ENCODE results near the gene RNF225.

DNA sequence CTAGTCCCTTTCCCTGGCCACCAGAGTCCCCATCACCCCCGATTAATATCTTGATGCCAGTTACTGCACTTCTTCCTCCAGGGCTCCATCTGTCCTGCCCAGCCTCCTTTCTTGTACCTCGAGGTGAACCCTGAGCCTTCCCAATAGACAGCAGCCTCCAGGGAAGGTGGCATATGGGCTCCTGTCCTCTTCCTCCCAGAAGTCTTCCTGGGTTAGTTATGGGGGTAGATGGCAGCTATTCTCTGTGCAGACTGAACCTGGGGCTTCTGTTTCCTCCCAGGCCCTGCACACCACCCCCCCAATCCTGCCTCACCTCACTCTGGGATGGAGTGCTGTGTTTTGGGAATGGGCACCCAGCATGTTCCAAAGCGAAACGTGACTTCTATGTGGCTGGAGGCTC is 2.6 kb downstream of the RNF225 start:
- TF ChIP-seq, protein P1, sequence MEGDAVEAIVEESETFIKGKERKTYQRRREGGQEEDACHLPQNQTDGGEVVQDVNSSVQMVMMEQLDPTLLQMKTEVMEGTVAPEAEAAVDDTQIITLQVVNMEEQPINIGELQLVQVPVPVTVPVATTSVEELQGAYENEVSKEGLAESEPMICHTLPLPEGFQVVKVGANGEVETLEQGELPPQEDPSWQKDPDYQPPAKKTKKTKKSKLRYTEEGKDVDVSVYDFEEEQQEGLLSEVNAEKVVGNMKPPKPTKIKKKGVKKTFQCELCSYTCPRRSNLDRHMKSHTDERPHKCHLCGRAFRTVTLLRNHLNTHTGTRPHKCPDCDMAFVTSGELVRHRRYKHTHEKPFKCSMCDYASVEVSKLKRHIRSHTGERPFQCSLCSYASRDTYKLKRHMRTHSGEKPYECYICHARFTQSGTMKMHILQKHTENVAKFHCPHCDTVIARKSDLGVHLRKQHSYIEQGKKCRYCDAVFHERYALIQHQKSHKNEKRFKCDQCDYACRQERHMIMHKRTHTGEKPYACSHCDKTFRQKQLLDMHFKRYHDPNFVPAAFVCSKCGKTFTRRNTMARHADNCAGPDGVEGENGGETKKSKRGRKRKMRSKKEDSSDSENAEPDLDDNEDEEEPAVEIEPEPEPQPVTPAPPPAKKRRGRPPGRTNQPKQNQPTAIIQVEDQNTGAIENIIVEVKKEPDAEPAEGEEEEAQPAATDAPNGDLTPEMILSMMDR (IDR thresholded peaks at IDR 0.05) = no peak
- no peak for TF ChIP-seq POLR2A (IDR thresholded peaks at IDR 0.05)
- TF ChIP-seq EP300 (IDR thresholded peaks at IDR 0.05) = no peak
